GM19397 (cell line): Measurements from ENCODE around the gene BRSK1.

Experiments used
- ATAC-seq: cut with Tn5 transposase; IDR thresholded peaks from one replicate; pipeline ENCODE4 v1.9.1; 2021; ENCODE audit warnings: mild to moderate bottlenecking, moderate library complexity; ENCODE audit not compliant: unreplicated experiment

The BRSK1 gene

GRCh38 chr19:55283548-55284377, at the start of gene BRSK1:
Gene BRSK1 (plus strand): TSS chr19:55283997. CDS start chr19:55284443, 446 bp downstream.
- no peak for ATAC-seq

GRCh38 chr19:55238030-55238429, 45.8 kb upstream of the BRSK1 start:
- ATAC-seq, result no peak

GRCh38 chr19:55239004-55239403, 44.8 kb upstream of the BRSK1 start:
- ATAC-seq, result no peak

GRCh38 chr19:55240713-55241020, 43.1 kb upstream of the BRSK1 start:
- no peak for ATAC-seq

- no peak for ATAC-seq
Observed at GRCh38 chr19:55241143-55241934, 42.5 kb upstream of the BRSK1 start.

- ATAC-seq, result no peak
Observed at GRCh38 chr19:55241935-55242464, 41.8 kb upstream of the BRSK1 start.

GRCh38 chr19:55242517-55242916, 41.3 kb upstream of the BRSK1 start:
- no peak for ATAC-seq

- no peak for ATAC-seq
Observed at GRCh38 chr19:55244004-55244680, 39.7 kb upstream of the BRSK1 start.

GRCh38 chr19:55245236-55245904, 38.4 kb upstream of the BRSK1 start:
- no peak for ATAC-seq

GRCh38 chr19:55246462-55247451, 37.0 kb upstream of the BRSK1 start:
- no peak for ATAC-seq

- ATAC-seq, result no peak
Observed at GRCh38 chr19:55247621-55248099, 36.1 kb upstream of the BRSK1 start.

GRCh38 chr19:55248166-55248675, 35.6 kb upstream of the BRSK1 start:
- ATAC-seq, result no peak

GRCh38 chr19:55248704-55249103, 35.1 kb upstream of the BRSK1 start:
- ATAC-seq, result no peak

GRCh38 chr19:55249841-55250240, 34.0 kb upstream of the BRSK1 start:
- ATAC-seq, result no peak

- no peak for ATAC-seq
Observed at GRCh38 chr19:55250262-55251036, 33.3 kb upstream of the BRSK1 start.

- ATAC-seq, result no peak
Observed at GRCh38 chr19:55251341-55252081, 32.3 kb upstream of the BRSK1 start.

- no peak for ATAC-seq
Observed at GRCh38 chr19:55252760-55253663, 30.8 kb upstream of the BRSK1 start.
